K562 (cell line): ENCODE data around the gene LPAR3. TPM values are rescaled to one million over a fixed set of nuclear protein-coding genes. Genes with fewer than 3 reads are reported as not detected.

Experiments used
- ATAC-seq: fragments of 200-7000 bp; cut with Tn5 transposase; 3 replicates; pipeline ENCODE4 v1.9.1; 2020; ENCODE audit warnings: moderate library complexity
- BruUV-seq: library from RNA; stranded (reverse); fragments of 400-500 nt; replicated peaks from 2 replicates; lab custom pipeline; 2021; lab: Mats Ljungman, UMichigan
- CTCF ChIA-PET: fragments of 300-600 bp; formaldehyde crosslinking; extraction: SDS; loops from one replicate; lab custom pipeline; 2021; ENCODE audit warnings: low intra/inter-chr PET ratio; lab: Yijun Ruan, JAX
- POLR2A ChIA-PET: fragments of 300-600, 350-650 bp; sonication (Branson Sonifier 250); formaldehyde crosslinking; extraction: SDS; loops from one replicate; lab custom pipeline; 2021; ENCODE audit warnings: antibody characterized with exemption, inconsistent platforms; lab: Yijun Ruan, JAX
- DNase-seq, 4 experiments: peaks; one replicate each; pipeline versions ENCODE4 v3.0.0 to v3.0.0-alpha.2; 2011 to 2018; ENCODE audit warnings: low spot score in 3 of 4, mixed read lengths in 3 of 4; ENCODE audit errors: extremely low read depth in 1 of 4
- FAIRE-seq: peaks from 2 replicates; lab custom pipeline; 2011; peaks lifted over from hg19 to GRCh38; lab: Jason Lieb, UNC
- H2AFZ ChIP-seq: 2 replicates; pipeline ENCODE4 v1.6.0; 2011; ENCODE audit warnings: low read depth, low read length, control low read depth, inconsistent platforms
- H3K27ac ChIP-seq: fragments of 200-600 bp; 3 replicates; pipeline ENCODE4 v1.8.0; 2011; ENCODE audit warnings: low read depth, mild to moderate bottlenecking, control low read depth, inconsistent platforms, low read length, moderate library complexity, mixed read lengths; ENCODE audit errors: extremely low read depth
- H3K27me3 ChIP-seq, 2 experiments: fragments of 300-600 bp in 1 of 2; 2 replicates in 1 of 2; 3 replicates in 1 of 2; pipeline versions ENCODE4 v1.6.0 to v1.8.0; 2011; ENCODE audit warnings: inconsistent platforms in 2 of 2, low read length in 2 of 2, mild to moderate bottlenecking in 1 of 2, mixed read lengths in 1 of 2, moderate library complexity in 1 of 2; ENCODE audit not compliant: control insufficient read depth in 2 of 2, insufficient read depth in 2 of 2
- H3K36me3 ChIP-seq: fragments of 300-600 bp; 3 replicates; pipeline ENCODE4 v1.8.0; 2011; ENCODE audit warnings: mild to moderate bottlenecking, low read length, inconsistent platforms; ENCODE audit not compliant: control insufficient read depth, insufficient read depth
- H3K4me1 ChIP-seq, 2 experiments: fragments of 200-600 bp in 1 of 2; replicated peaks in 1 of 2; 2 replicates in 1 of 2; 3 replicates in 1 of 2; pipeline versions ENCODE4 v1.5.1 to v1.8.0; 2011; ENCODE audit warnings: inconsistent platforms in 2 of 2, low read length in 2 of 2, mild to moderate bottlenecking in 1 of 2, mixed read lengths in 1 of 2, moderate library complexity in 1 of 2; ENCODE audit not compliant: control insufficient read depth in 2 of 2, insufficient read depth in 2 of 2
- H3K4me2 ChIP-seq: 2 replicates; pipeline ENCODE4 v1.6.1; 2011; ENCODE audit warnings: low read length, control low read depth, inconsistent platforms, mixed read lengths; ENCODE audit not compliant: insufficient read depth
- H3K4me3 ChIP-seq: fragments of 200-600 bp; sonication (generic), shearing (Covaris generic); 2 replicates; pipeline ENCODE4 v1.5.1; 2016; ENCODE audit warnings: control low read depth, inconsistent platforms
- H3K79me2 ChIP-seq: fragments of 200-600 bp; 3 replicates; pipeline ENCODE4 v1.8.0; 2011; ENCODE audit warnings: low read length, inconsistent platforms; ENCODE audit not compliant: control insufficient read depth, insufficient read depth
- H3K9ac ChIP-seq, 2 experiments: 2 replicates each; pipeline versions ENCODE4 v1.6.0 to v1.6.1; 2011; ENCODE audit warnings: low read depth in 2 of 2, low read length in 2 of 2, control low read depth in 1 of 2, inconsistent platforms in 1 of 2, mild to moderate bottlenecking in 1 of 2, mixed read lengths in 1 of 2; ENCODE audit not compliant: insufficient read depth in 1 of 2
- H3K9me1 ChIP-seq: one replicate; pipeline ENCODE4 v1.6.0; 2011; ENCODE audit warnings: inconsistent platforms, mild to moderate bottlenecking, low read length, moderate library complexity; ENCODE audit not compliant: control insufficient read depth, insufficient read depth
- H3K9me3 ChIP-seq: replicated peaks from 2 replicates; pipeline ENCODE4 v1.5.1; 2011; ENCODE audit warnings: low read depth, low read length, inconsistent platforms; ENCODE audit not compliant: control insufficient read depth, insufficient read depth
- H4K20me1 ChIP-seq: replicated peaks from 2 replicates; pipeline ENCODE4 v1.6.1; 2011; ENCODE audit warnings: low read length, inconsistent platforms, mixed read lengths; ENCODE audit not compliant: control insufficient read depth, insufficient read depth
- NR4A1 ChIP-seq, 2 experiments: fragments of 250-450 bp in 1 of 2; fragments of 450-650 bp in 1 of 2; sonication (Bioruptor Pico) in 1 of 2; IDR thresholded peaks; 2 replicates each; pipeline versions ENCODE4 v1.4.0 to v1.6.1; 2016 to 2020; ENCODE audit warnings: mild to moderate bottlenecking in 2 of 2, missing compliant biosample characterization in 1 of 2, missing genetic modification characterization in 1 of 2, moderate library complexity in 1 of 2
- SNIP1 ChIP-seq: fragments of 450-650 bp; IDR thresholded peaks from 2 replicates; pipeline ENCODE4 v1.7.1; 2017; ENCODE audit warnings: low read depth, mild to moderate bottlenecking
- ZFP1 ChIP-seq: fragments of 450-650 bp; formaldehyde crosslinking; IDR thresholded peaks from 2 replicates; pipeline ENCODE4 v1.4.0; 2020; ENCODE audit warnings: mild to moderate bottlenecking, mixed read lengths
- WGBS: fragments of 100-300 bp; shearing (Covaris generic); methylation state at CpG from one replicate; pipeline ENCODE4 v1.1.6; 2016; ENCODE audit warnings: low coverage, mixed read lengths; ENCODE audit not compliant: insufficient coverage; ENCODE audit errors: missing lambda C conversion rate; 5-methylcytosine and 5-hydroxymethylcytosine counted together
- in situ Hi-C: fragments of 300-500 bp; cut with MboI; formaldehyde crosslinking; loops from 4 replicates; pipeline ENCODE4 v1.15.0; 2018; ENCODE audit warnings: inconsistent platforms, mixed read lengths
- intact Hi-C: fragments of 100-400 bp; cut with micrococcal nuclease; formaldehyde crosslinking; loops from 2 replicates; pipeline ENCODE4 v1.14.2; 2022
- polyA plus RNA-seq, 8 experiments: library from polyadenylated mRNA; depleted of rRNA in 4 of 8; stranded (reverse) in 5 of 8; unstranded in 3 of 8; fragments of >200 nt; fragmentation: Nextera tagmentation in 2 of 8; fragmentation: Illumina TruSeq in 1 of 8; extraction: Ambion mirVana in 2 of 8; extraction: Trizol in 1 of 8; gene quantifications; 2 replicates each; pipeline versions ENCODE4 v1.2.1 to v1.2.3, GENCODE V29; 2011 to 2014; ENCODE audit warnings: inconsistent platforms in 1 of 8, missing spikeins in 1 of 8
- total RNA-seq, 7 experiments: library from RNA; depleted of rRNA in 6 of 7; stranded (reverse); fragments of >200 nt in 6 of 7; fragmentation: Illumina TruSeq in 2 of 7; extraction: Trizol in 2 of 7; gene quantifications; 2 replicates each; pipeline versions ENCODE4 v1.2.1 to v1.2.3, GENCODE V29; 2011 to 2021; ENCODE audit warnings: low replicate concordance in 1 of 7

LPAR3 gene
- total and polyA plus RNA-seq, 9 of the 15 experiments (the other 6 are each of a cell fraction or from before 2014, with no cell fraction given) = 0.11 TPM; not detected in 8

GRCh38 chr1:84855168-84855567, 37.8 kb downstream of the LPAR3 start:
- intact Hi-C loops (no loop called here), in situ Hi-C loops (no loop called here)
- H3K4me1 ChIP-seq = no peaks in the 10 kb centered on the region; a peak in 1 of 5 replicates
- no peak overlapping the region for H3K9ac ChIP-seq
- ATAC-seq = no peak
- no peaks in the 10 kb centered on the region for H4K20me1 ChIP-seq
- no peaks in the 10 kb centered on the region for H3K9me3 ChIP-seq
- H3K9me1 ChIP-seq = no peaks in the 10 kb centered on the region
- no peak for FAIRE-seq
- no TSS peak for BruUV-seq
- no peak for TF ChIP-seq SNIP1
- no peak for TF ChIP-seq NR4A1 (CRISPR knock-in tag; IDR thresholded peaks at IDR 0.05)
- TF ChIP-seq NR4A1 (tag; IDR thresholded peaks at IDR 0.05) = no peak
- no peak for TF ChIP-seq ZFP1 (CRISPR knock-in tag)
- no peak overlapping the region for H3K4me2 ChIP-seq
- DNase-seq = no peak
- H3K27me3 ChIP-seq = peaks cover 3 to 5% of the 10 kb centered on the region in 2 experiments; a peak in 3 of 5 replicates
- CTCF ChIA-PET = interaction anchor here (0.6 kb wide), 1 partner anchor 752 kb away, joined by 3 read pairs; no protein-coding TSS in a partner anchor
- H3K4me3 ChIP-seq = no peak overlapping the region
- no peaks in the 10 kb centered on the region for H3K36me3 ChIP-seq
- 4% methylated on average over 3 of the region's 3 CpGs for WGBS
- no peak overlapping the region for H2AFZ ChIP-seq
- POLR2A ChIA-PET = no interaction called here
- no peak overlapping the region for H3K27ac ChIP-seq
- no peaks in the 10 kb centered on the region for H3K79me2 ChIP-seq
